GM18508 (cell line): Measurements from ENCODE around the gene IL1RAP.
"Not testable (repeated sequence)": the region's sequence is repeated elsewhere in the genome, so short reads cannot be mapped to it uniquely, and the experiment has no call there.

Experiments used
- ATAC-seq: cut with Tn5 transposase; IDR thresholded peaks from one replicate; pipeline ENCODE4 v1.9.1; 2021; ENCODE audit warnings: moderate number of reproducible peaks; ENCODE audit not compliant: insufficient read depth, unreplicated experiment

IL1RAP gene

DNA sequence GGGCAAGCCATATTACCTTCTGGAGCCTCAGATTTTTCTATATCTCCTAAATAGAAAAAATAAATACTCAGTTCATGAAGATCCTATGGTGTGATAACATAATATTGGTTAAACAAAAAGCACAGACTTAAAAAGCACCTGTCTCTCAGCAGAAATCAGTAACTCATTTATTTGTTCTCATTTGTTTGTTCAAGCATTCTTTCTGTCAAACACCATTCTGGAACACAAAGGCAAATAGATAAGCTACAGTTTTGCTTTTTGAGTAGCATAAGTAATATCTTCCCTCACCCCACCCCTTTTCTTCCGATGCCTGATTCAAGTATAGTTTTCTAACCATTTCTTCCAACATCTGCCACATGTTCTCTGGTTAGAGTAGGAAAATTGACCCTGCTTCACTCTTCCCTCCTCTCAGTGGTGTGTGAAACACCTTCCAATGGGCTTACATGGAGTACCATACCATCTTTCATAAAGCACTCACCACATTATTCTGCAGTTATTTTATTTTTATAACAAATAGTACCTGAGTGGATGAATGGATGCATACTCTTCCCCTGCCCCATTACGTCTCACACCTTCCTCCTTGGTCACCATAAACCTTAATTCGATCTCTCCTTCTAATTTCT lies 8.4 kb upstream of the IL1RAP start:
- ATAC-seq, result no peak

DNA sequence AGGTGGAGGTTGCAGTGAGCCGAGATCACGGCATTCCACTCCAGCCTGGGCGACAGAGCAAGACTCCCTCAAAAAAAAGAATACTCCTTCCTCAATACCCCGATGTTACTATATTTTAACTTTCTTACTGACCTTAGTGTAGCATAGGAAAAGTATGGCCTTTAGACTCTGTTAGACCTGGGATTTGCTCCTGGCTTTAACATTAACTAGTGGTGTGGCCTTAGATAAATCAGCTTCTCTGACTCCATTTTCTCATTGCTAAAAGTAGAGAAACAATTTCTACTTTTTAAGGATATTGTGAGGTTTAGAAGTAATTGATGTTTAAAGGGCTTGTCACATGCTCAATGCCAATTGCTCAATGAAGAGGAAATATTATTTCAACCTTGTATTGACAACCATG lies 7.6 kb upstream of the IL1RAP start:
- no peak for ATAC-seq

DNA sequence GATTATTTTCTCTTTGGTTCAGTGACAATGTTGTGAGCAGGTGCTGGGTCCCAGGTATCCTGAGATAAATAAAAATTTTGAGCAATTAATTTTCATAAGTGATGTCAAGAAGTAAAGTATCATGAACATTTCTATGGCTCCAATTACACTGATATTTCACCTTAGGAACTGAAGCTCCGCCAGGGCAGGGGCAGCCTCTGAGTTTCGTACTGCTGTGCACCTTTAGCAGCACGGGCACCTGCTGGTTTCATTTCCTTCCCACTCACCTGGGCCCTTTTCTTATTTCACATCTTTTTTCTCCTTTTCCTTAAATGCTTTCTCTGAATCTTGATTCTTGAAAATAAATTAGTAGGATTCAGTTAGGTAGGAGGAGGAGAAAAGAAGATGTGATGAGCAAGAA lies 1.2 kb upstream of the IL1RAP start:
- ATAC-seq, result no peak

GRCh38 chr3:190514413-190515153 lies 698 bp downstream of the IL1RAP start:
- ATAC-seq, result no peak

DNA sequence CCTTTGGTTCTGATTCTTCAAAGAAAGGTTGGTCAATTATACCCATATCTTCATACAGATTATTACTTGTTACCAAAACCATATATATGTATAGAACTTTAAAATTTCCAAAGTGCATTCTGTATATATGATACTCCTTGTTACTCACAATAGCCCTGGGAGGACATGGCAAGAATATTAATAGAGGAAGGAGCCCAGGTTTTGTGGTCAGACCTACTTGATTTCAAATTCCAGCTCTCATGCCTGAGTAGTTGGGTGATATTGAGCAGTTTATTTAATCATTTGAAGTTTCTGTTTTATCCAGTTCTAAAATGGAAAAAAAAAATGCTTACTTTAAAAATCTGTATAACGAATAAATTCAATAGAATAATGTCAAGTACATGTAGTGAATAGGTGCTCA lies 2.5 kb downstream of the IL1RAP start:
- no peak for ATAC-seq

DNA sequence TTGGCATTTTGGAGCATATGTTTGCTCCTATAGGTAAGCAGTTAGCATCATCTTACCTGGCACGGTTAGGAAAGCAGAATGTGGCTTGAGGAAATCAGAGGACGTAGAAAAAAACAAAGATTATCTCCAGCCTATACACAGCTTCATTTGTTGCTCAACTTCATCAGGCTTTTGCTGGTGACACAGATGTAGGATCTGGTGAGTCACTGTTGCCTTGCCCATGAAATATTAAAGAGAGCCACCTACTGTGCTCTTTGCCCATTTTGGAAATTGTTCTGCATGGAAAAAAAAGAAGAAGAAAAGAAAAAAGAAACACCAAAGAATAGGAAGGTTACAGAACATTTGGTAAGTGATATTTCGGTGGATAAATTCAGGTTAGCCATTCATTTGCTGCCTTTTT lies 3.8 kb downstream of the IL1RAP start:
- no peak for ATAC-seq

GRCh38 chr3:190518531-190518930 lies 4.6 kb downstream of the IL1RAP start:
- not testable (repeated sequence) for ATAC-seq

- ATAC-seq, result no peak
Observed at GRCh38 chr3:190519886-190520285, 6.0 kb downstream of the IL1RAP start.

- no peak for ATAC-seq
Observed at GRCh38 chr3:190521998-190522397, 8.1 kb downstream of the IL1RAP start.

GRCh38 chr3:190522621-190523222 lies 8.8 kb downstream of the IL1RAP start:
- ATAC-seq, result no peak

DNA sequence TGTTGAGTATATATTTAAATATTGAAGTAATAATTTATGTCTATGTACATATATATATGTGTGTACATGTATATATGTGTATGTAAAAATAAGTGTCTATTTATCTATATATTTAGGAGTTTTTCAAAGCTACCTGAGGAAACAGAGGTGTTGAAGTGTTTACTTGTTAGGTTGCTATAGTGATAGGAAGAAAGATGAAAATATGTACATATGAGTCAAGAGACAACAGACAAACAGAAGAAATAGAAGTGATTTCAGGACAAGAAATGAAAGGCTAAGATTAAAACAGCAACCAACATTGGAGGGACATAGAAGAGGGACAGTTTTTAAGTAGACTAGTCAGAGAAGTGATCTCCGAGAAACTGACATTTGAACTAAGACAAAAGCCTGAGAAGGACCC lies 11.1 kb downstream of the IL1RAP start:
- no peak for ATAC-seq

GRCh38 chr3:190525634-190526033 lies 11.7 kb downstream of the IL1RAP start:
- no peak for ATAC-seq

- ATAC-seq, result no peak
Observed at GRCh38 chr3:190526787-190527762, 13.2 kb downstream of the IL1RAP start.

- no peak for ATAC-seq
Observed at GRCh38 chr3:190528706-190529105, 14.8 kb downstream of the IL1RAP start.

DNA sequence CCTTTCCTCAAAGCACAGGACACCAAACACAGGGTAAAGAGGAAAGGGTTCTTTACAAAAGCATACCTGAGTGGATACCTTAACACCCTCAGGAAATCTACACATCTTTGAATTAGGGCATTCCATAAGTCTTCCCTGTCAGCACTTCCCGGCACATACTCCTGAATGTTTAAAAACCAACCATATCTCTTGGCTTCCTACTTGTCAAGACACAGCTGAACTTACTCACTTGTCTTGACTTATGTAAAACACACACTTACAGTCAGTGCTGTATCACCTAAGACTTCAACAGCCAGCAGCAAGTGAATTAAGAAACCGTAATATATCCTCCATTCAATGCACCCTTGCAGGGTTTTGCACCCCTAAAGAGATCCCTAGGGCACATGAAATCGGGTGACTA lies 17.5 kb downstream of the IL1RAP start:
- no peak for ATAC-seq

DNA sequence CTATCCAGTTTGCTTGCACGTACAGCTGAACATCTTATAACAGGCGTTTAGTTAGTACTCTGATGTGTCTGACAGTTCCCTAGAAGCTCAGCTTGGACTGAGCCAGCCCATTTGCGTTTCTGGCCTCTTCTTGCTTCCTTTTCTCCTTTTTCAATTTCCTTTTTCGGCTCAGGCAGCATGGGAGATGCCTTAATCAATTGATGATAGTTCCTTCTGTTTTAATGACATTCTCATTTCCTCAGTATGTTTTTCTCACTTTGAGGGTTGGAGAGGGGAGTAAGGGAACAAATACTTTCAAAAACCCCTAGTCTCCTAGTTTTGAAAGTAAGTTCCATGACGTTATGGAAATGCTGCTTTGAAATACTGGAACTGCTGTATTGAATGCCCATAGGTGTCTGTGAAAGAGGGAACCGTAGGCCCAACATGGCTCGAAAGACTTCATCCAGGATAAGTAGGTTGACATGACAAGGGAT lies 18.9 kb downstream of the IL1RAP start:
- ATAC-seq, result no peak

DNA sequence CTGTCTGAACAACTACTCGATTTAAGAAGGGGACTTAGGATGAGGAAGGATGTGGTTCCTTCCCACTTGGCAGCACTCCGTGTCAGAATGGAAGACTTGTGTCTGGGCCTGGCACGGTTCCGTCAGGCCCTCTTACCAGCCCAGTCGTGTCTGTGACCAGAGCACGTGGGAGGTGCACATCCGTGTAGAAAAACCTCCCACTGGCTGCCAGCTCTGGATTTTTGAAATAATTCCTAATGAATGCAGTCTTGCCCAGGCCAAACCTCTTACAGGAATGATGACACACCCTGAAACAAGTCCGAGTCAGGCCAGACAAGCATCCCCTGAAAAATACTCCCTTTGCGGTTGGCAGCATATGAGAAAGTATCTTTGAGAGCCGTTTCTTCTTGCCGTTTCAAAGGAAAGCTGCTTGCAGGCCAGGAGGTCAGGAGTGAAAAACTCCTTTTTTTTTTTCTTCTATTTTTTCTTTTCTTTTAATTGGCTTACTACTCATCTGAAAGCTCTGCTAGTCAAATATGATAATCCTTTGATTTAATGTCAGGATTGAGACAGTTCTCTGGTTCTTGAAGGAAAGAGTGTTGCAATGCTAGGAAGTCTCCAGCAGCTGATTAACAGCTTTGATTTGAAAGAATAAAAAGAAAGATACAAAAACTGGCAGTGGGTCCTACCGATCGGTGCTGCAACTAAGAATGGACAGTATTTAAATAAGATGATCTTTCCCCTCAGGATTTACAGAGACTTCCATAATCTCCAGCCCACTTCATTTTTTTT lies 19.8 kb downstream of the IL1RAP start:
- no peak for ATAC-seq

DNA sequence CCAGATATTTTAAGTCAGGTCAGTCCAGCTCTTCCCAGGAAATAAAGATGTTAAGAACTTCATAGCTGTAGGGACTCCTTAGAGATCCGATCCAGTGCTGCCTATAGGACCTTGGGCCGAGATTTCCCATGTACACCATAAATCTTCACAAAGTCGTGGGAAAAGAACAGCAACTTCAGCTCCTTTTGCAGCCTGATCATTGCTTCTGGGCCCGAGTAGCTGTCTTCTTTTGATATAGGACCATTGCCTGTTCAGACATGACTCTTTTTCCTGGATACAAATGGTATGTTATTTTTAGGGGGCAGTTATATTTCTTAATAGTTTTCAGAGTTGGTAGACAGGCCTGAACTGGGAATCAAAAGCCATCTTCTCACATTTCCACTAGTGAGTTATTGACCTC lies 20.5 kb downstream of the IL1RAP start:
- ATAC-seq, result no peak

GRCh38 chr3:190534986-190535385 lies 21.1 kb downstream of the IL1RAP start:
- ATAC-seq, result no peak

- no peak for ATAC-seq
Observed at GRCh38 chr3:190537146-190537545, 23.3 kb downstream of the IL1RAP start.
